Kidney epithelial cell (primary cell): ENCODE measurements around the gene TNFRSF9. TPM values are rescaled to one million over a fixed set of nuclear protein-coding genes. Genes with fewer than 3 reads are reported as not detected.

Source experiments
- DNase-seq: peaks from one replicate; pipeline ENCODE4 v3.0.0-alpha.2; 2010; ENCODE audit warnings: low read depth
- H3K27me3 ChIP-seq: 2 replicates; pipeline ENCODE4 v1.6.0; 2011; ENCODE audit warnings: low read length; ENCODE audit not compliant: control insufficient read depth, insufficient read depth
- H3K36me3 ChIP-seq: 2 replicates; pipeline ENCODE4 v1.5.1; 2011; ENCODE audit warnings: low read length; ENCODE audit not compliant: control insufficient read depth, insufficient read depth
- H3K4me3 ChIP-seq: 2 replicates; pipeline ENCODE4 v1.5.1; 2011; ENCODE audit warnings: low read depth, mild to moderate bottlenecking, control low read depth, low read length
- CTCF ChIP-seq: IDR thresholded peaks from 2 replicates; pipeline ENCODE4 v1.5.1; 2011; ENCODE audit warnings: mild to moderate bottlenecking, moderate library complexity, low read length, control low read depth, inconsistent platforms; ENCODE audit not compliant: insufficient read depth, poor library complexity, severe bottlenecking
- total RNA-seq: library from RNA; depleted of rRNA; stranded (reverse); fragments of >200 nt; gene quantifications from 2 replicates; pipeline ENCODE4 v1.2.3, GENCODE V29; 2015

The TNFRSF9 gene
- total RNA-seq: 4.6 and 5.6 TPM in 2 replicates

DNA sequence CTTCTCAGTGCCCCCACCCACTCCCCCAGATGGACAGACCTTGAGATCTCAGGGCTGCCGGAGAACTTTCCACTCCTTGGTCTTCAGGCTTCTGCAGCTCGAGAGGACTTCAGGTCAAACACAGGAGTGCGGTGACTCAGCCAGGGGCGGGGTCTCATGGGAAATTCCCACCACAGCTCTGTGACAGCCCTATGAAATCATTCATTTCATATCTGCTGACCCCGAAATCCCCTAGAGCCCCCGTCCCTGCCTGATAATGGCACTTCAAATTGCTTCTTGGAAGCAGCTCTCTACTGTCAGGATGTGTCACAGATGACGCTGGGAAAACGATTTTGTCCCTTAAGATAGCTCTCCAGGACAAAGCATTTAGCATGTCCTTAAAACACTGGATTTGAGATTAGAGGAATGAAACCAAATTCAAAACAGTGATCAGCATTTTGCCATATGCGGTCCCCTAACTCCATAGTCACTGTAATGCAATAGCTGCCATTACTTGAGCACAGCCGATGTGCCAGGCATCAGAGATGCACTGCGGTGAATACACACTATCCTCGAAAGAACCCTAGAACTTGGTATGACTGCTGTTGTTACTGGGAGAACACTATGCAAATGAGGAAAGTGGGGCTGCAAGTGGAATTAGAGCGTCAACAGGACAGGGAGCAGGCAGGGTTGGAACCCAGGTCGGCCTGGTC lies at the start of gene TNFRSF9:
TNFRSF9 (minus strand) TSS at position 95 of the 692 bp plus-strand sequence. CDS start 845 bp downstream, outside the sequence.
- H3K27me3 ChIP-seq: peaks cover 4% of the 10 kb centered on the region
- TF ChIP-seq CTCF: no peak
- DNase-seq: no peak

DNA sequence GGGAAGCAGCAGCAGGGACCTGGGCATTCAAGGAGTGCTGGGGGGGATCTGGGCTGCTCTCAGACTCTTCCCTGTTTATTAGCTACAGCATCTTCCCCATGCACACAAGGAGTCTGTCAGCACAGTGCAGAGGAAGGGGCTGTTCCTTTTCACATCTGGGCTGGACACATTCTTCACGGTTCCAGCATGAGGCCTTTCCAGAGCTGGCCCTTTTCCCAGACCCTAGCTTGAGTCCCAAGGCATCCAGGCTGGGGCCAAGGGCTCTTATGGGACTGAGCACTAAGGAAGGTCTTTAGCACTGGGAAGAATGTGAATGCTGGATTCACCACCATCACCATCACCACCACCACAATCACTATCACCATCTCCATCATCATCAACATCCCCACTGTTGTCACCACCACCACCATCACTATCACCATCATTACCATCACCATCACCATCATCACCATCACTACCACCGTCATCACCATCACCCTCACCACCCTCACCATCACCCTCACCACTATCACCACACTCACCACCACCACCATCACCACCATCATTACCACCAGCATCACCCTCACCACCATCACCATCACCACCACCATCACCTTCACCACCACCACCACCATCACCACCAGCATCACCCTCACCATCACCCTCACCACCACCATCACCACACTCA lies 49.3 kb upstream of the TNFRSF9 start:
- Histone ChIP-seq H3K4me3 (no peak overlapping the region), H3K27me3 (no peaks in the 10 kb centered on the region), H3K36me3 (no peaks in the 10 kb centered on the region)
- no peak for DNase-seq
- no peak for TF ChIP-seq CTCF

More for the DNA sequence above, at the start of gene TNFRSF9:
- H3K36me3 ChIP-seq: no peaks in the 10 kb centered on the region
- no peak within 1 kb of the TSS for H3K4me3 ChIP-seq

GRCh38 chr1:7988576-7988975 lies 47.9 kb upstream of the TNFRSF9 start:
- no peak for DNase-seq
- TF ChIP-seq CTCF: no peak
- no peak overlapping the region for H3K4me3 ChIP-seq
- H3K36me3 ChIP-seq: peaks cover 2% of the 10 kb centered on the region
- no peaks in the 10 kb centered on the region for H3K27me3 ChIP-seq

- H3K36me3 ChIP-seq: peaks cover 6% of the 10 kb centered on the region
- no peak overlapping the region for H3K4me3 ChIP-seq
- no peak for DNase-seq
- H3K27me3 ChIP-seq: no peaks in the 10 kb centered on the region
- TF ChIP-seq CTCF: no peak
These were observed 46.9 kb upstream of the TNFRSF9 start for GRCh38 chr1:7987528-7987927.

DNA sequence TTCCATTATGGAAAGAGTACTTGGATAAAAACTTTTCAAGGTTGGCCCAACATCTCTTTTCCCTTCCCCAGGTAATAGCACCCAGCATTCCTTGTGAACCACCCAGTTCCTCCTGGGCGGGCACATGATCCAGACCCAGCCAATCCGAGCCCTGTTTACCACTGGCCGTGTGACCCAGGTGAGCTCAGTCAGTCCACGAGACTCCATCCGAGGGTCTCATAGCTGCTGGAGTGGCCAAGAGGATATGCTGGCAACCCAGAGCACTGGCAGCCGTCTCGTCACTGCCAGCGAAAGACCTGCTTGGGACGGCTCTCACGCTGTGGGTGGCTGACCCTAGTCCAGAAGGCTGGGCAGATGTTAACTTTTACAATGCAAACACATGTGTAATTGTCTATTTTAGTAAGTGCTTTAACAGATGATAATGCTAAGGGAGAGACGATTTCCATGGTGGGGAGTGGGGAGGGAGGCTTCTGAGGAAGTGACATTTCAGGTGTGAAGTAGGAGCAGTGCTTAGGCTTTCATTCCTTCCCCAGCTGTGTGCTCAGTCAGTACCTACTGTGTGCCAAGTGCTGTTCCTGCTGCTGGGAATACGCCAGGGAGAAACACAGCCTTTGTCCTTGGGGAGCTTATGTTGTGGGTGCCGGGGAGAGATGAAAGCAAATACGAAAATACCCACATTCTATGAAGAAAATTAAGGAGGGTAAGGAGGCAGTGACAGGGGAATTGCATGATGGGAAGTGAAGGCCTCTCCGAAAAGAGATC lies 45.4 kb upstream of the TNFRSF9 start:
- no peaks in the 10 kb centered on the region for H3K27me3 ChIP-seq
- no peak overlapping the region for H3K4me3 ChIP-seq
- TF ChIP-seq CTCF: no peak
- H3K36me3 ChIP-seq: peaks cover 7% of the 10 kb centered on the region
- no peak for DNase-seq
